Natural killer cell (primary cell): ENCODE data around the gene CRTC2. TPM values are rescaled to one million over a fixed set of nuclear protein-coding genes. Genes with fewer than 3 reads are reported as not detected.

ENCODE experiments used
- ATAC-seq, 3 donors: fragments of 150-1000 bp in 2 of 3; fragments of 200-7000 bp in 1 of 3; cut with Tn5 transposase; 1 replicate in 1 of 3; 2 replicates in 2 of 3; pipeline ENCODE4 v1.10.0; 2021; ENCODE audit warnings: mild to moderate bottlenecking in 2 of 3, moderate library complexity in 2 of 3
- DNase-seq, 2 donors: peaks; one replicate each; pipeline versions ENCODE4 v3.0.0 to v3.0.0-alpha.2; 2013 to 2021; ENCODE audit warnings: mixed read lengths in 1 of 2
- H3K27ac ChIP-seq: one replicate; pipeline ENCODE4 v1.5.1; 2013; ENCODE audit warnings: mild to moderate bottlenecking, low read length
- H3K27me3 ChIP-seq: one replicate; pipeline ENCODE4 v1.6.1; 2013; ENCODE audit warnings: low read length; ENCODE audit not compliant: control insufficient read depth, insufficient read depth
- H3K36me3 ChIP-seq: one replicate; pipeline ENCODE4 v1.6.1; 2013; ENCODE audit warnings: low read length; ENCODE audit not compliant: control insufficient read depth, insufficient read depth
- H3K4me1 ChIP-seq: one replicate; pipeline ENCODE4 v1.6.1; 2013; ENCODE audit warnings: low read length; ENCODE audit not compliant: control insufficient read depth, insufficient read depth
- H3K4me3 ChIP-seq: one replicate; pipeline ENCODE4 v1.5.1; 2013; ENCODE audit warnings: low read length
- H3K9me3 ChIP-seq: one replicate; pipeline ENCODE4 v1.6.1; 2013; ENCODE audit warnings: low read length; ENCODE audit not compliant: control insufficient read depth, insufficient read depth
- H3K27ac Mint-ChIP-seq, 2 donors: one replicate each; pipeline ENCODE4 v1.8.0; 2022; ENCODE audit warnings: mild to moderate bottlenecking in 2 of 2, mixed read lengths in 2 of 2, moderate library complexity in 1 of 2
- H3K27me3 Mint-ChIP-seq, 2 donors: one replicate each; pipeline ENCODE4 v1.8.0; 2022; ENCODE audit warnings: low read depth in 2 of 2, mixed read lengths in 2 of 2
- H3K36me3 Mint-ChIP-seq: one replicate; pipeline ENCODE4 v1.8.0; 2022; ENCODE audit warnings: mixed read lengths
- H3K4me1 Mint-ChIP-seq, 2 donors: one replicate each; pipeline ENCODE4 v1.8.0; 2022; ENCODE audit warnings: mixed read lengths in 2 of 2
- H3K4me3 Mint-ChIP-seq: one replicate; pipeline ENCODE4 v1.8.0; 2022; ENCODE audit warnings: mild to moderate bottlenecking, moderate library complexity, mixed read lengths
- H3K9me3 Mint-ChIP-seq, 2 donors: one replicate each; pipeline ENCODE4 v1.8.0; 2022; ENCODE audit warnings: mixed read lengths in 2 of 2
- WGBS: methylation state at CpG from one replicate; pipeline ENCODE4 v1.1.7; 2013; ENCODE audit warnings: missing lambda C conversion rate; ENCODE audit not compliant: insufficient coverage; 5-methylcytosine and 5-hydroxymethylcytosine counted together
- intact Hi-C: fragments of 100-400 bp; cut with micrococcal nuclease; formaldehyde crosslinking; loops from one replicate; pipeline ENCODE4 v1.14.2; 2022
- total RNA-seq, 4 donors: library from RNA; stranded (reverse); fragments of 120-200 nt in 1 of 4; gene quantifications; one replicate each; pipeline versions ENCODE4 v1.2.3 to v1.2.4, GENCODE V29; 2013 to 2022
- TF ChIP-seq, protein P1 (sequence below): fragments of 200-600 bp; IDR thresholded peaks from one replicate; pipeline ENCODE4 v1.8.0; 2022; ENCODE audit warnings: antibody characterized with exemption

The CRTC2 gene
- total RNA-seq, 3 donors from 2014 or later (not counting 1 experiment from before 2014, with no cell fraction given): 144 to 166 (median 154) TPM

- WGBS: under 1% methylated on average over 53 of the region's 53 CpGs
- Mint-ChIP-seq H3K4me1 (peaks cover 52 to 53% of the 10 kb centered on the region in 2 donors), H3K36me3 (no peaks in the 10 kb centered on the region), H3K27me3 (no peaks in the 10 kb centered on the region), H3K27ac (peak within 1 kb of the TSS; percentile 96 to 97), H3K4me3 (peak within 1 kb of the TSS; percentile 95), H3K9me3 (no peaks in the 10 kb centered on the region)
- Histone ChIP-seq H3K9me3 (no peaks in the 10 kb centered on the region), H3K4me1 (peaks cover 34% of the 10 kb centered on the region), H3K36me3 (peaks cover 4% of the 10 kb centered on the region), H3K27me3 (no peaks in the 10 kb centered on the region), H3K27ac (peak within 1 kb of the TSS; percentile 93), H3K4me3 (peak within 1 kb of the TSS; percentile 86)
- ATAC-seq (peak; percentile 86 to 98 (median 91)), DNase-seq (peak; percentile 95 to 100)
- intact Hi-C loops: loop anchor here (1.0 to 5.0 kb wide), 5 partner anchors 22 to 116 kb away; partner anchors contain the start of genes CREB3L4, CRTC2 and RPS27
- TF ChIP-seq, protein P1, sequence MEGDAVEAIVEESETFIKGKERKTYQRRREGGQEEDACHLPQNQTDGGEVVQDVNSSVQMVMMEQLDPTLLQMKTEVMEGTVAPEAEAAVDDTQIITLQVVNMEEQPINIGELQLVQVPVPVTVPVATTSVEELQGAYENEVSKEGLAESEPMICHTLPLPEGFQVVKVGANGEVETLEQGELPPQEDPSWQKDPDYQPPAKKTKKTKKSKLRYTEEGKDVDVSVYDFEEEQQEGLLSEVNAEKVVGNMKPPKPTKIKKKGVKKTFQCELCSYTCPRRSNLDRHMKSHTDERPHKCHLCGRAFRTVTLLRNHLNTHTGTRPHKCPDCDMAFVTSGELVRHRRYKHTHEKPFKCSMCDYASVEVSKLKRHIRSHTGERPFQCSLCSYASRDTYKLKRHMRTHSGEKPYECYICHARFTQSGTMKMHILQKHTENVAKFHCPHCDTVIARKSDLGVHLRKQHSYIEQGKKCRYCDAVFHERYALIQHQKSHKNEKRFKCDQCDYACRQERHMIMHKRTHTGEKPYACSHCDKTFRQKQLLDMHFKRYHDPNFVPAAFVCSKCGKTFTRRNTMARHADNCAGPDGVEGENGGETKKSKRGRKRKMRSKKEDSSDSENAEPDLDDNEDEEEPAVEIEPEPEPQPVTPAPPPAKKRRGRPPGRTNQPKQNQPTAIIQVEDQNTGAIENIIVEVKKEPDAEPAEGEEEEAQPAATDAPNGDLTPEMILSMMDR: no peak
These were observed 35.2 kb downstream of the CRTC2 start, which contains the start of gene GATAD2B for GRCh38 chr1:153922972-153923925. Gene GATAD2B (minus strand): TSS chr1:153922972. CDS start chr1:153828347, 94,625 bp downstream.

DNA sequence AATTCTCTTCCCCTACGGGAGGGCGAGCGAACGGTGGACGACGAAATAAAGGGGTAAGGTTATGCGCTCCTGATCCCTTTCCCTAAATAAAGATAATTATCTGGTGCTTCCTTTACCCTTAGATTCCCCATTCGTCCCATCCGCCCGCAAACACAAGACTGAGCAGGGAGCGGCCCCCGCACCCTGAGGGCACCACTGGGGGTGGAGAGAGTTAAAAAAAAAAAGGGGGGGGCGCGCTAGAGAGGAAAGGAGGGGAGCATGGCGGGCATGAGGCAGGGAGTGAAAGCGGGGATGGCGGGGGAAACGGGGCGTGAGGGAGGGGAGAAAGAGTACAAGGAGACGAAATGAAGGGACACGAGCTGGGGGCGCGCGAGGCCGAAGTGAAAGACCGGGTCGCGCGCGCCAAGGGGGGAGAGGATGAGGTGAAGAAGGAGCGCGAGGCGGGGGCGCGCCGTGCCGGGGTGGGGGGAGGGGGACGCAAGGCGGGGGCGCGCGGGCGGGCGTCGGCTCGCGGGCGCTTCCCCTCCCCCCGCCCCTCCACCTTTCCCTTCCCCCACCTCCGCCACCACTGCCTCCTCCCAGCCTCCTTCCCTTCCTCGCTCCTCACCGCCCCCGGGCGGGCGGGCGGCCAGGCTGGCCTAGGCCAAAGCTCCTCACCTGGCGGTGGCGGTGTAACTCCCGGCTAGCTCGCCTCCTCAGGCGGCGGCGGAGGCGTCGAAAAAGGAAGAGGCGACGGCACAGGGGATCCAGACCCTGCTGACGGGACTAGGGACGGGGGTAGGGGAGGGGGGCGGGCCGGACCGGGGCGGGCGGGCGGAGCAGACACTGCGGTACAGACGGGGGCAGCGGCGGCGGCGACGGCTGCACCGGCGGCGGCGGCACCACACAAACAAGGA, 36.1 kb downstream of the CRTC2 start:
- H3K27ac ChIP-seq: peak overlapping the region; percentile 93
- peak overlapping the region; percentile 86 for H3K4me3 ChIP-seq
- no peaks in the 10 kb centered on the region for H3K36me3 Mint-ChIP-seq
- H3K27me3 ChIP-seq: no peaks in the 10 kb centered on the region
- H3K36me3 ChIP-seq: peaks cover 10% of the 10 kb centered on the region
- peak overlapping the region; percentile 95 for H3K4me3 Mint-ChIP-seq
- DNase-seq (peak in 1 of 2 donors; percentile 58), ATAC-seq (peak; percentile 1 to 27 (median 2))
- H3K27ac Mint-ChIP-seq: peak overlapping the region; percentile 96 to 97
- H3K9me3 ChIP-seq: no peaks in the 10 kb centered on the region
- intact Hi-C loops: loop anchor here (2.0 to 5.0 kb wide), 3 partner anchors 44 to 115 kb away; partner anchors contain the start of genes CREB3L4 and RPS27
- H3K9me3 Mint-ChIP-seq: no peaks in the 10 kb centered on the region
- H3K4me1 ChIP-seq: peaks cover 34% of the 10 kb centered on the region
- H3K4me1 Mint-ChIP-seq: peaks cover 53 to 58% of the 10 kb centered on the region in 2 donors
- H3K27me3 Mint-ChIP-seq: no peaks in the 10 kb centered on the region
- under 1% methylated on average over 61 of the region's 86 CpGs for WGBS
- TF ChIP-seq, protein P1: no peak

- Mint-ChIP-seq H3K4me3 (peak overlapping the region; percentile 95), H3K27me3 (no peaks in the 10 kb centered on the region), H3K9me3 (no peaks in the 10 kb centered on the region), H3K27ac (peak overlapping the region; percentile 96 to 97), H3K4me1 (peaks cover 53 to 58% of the 10 kb centered on the region in 2 donors), H3K36me3 (no peaks in the 10 kb centered on the region)
- 4% methylated on average over 10 of the region's 10 CpGs for WGBS
- intact Hi-C loops: loop anchor here (2.0 to 5.0 kb wide), 3 partner anchors 45 to 114 kb away; partner anchors contain the start of genes CREB3L4 and RPS27
- peaks cover 34% of the 10 kb centered on the region for H3K4me1 ChIP-seq
- H3K27me3 ChIP-seq: no peaks in the 10 kb centered on the region
- peak overlapping the region; percentile 86 for H3K4me3 ChIP-seq
- H3K9me3 ChIP-seq: no peaks in the 10 kb centered on the region
- H3K36me3 ChIP-seq: peaks cover 10% of the 10 kb centered on the region
- TF ChIP-seq, protein P1: no peak
- no peak for ATAC-seq
- no peak for DNase-seq
- H3K27ac ChIP-seq: peak overlapping the region; percentile 93
These were observed 36.7 kb downstream of the CRTC2 start for GRCh38 chr1:153921803-153922075.
